ENCODE data around the gene UBE2D3. TPM values are rescaled to one million over a fixed set of nuclear protein-coding genes. Genes with fewer than 3 reads are reported as not detected.

UBE2D3 gene
- total RNA-seq, 1 experiment from 2014 or later: 235 TPM

- DNase-seq: no peak
- intact Hi-C loops (cut with micrococcal nuclease; ENCODE audit: unreplicated experiment): no loop called here
- BruUV-seq (replicated peaks): no TSS peak
- TF ChIP-seq CTCF (IDR thresholded peaks at IDR 0.05; ENCODE audit: unreplicated experiment): no peak
- H3K36me3 Mint-ChIP-seq (ENCODE audit: insufficient read depth, unreplicated experiment): no peaks in the 10 kb centered on the region
- peaks cover 12% of the 10 kb centered on the region for H3K4me1 Mint-ChIP-seq (ENCODE audit: low read depth, unreplicated experiment)
- CTCF ChIA-PET: no interaction called here
- H3K27ac Mint-ChIP-seq (ENCODE audit: unreplicated experiment): no peak overlapping the region
- H3K4me3 Mint-ChIP-seq (ENCODE audit: low read depth, unreplicated experiment): no peak overlapping the region
- H3K9me3 Mint-ChIP-seq (ENCODE audit: low read depth, unreplicated experiment): no peaks in the 10 kb centered on the region
- no peaks in the 10 kb centered on the region for H3K27me3 Mint-ChIP-seq (ENCODE audit: unreplicated experiment)
Observed at GRCh38 chr4:102774254-102774653, 53.1 kb downstream of the UBE2D3 start.

GRCh38 chr4:102772738-102773340 lies 54.5 kb downstream of the UBE2D3 start:
- DNase-seq: no peak
- intact Hi-C loops (cut with micrococcal nuclease; ENCODE audit: unreplicated experiment): no loop called here
- no peaks in the 10 kb centered on the region for H3K4me1 Mint-ChIP-seq (ENCODE audit: low read depth, unreplicated experiment)
- no peak overlapping the region for H3K27ac Mint-ChIP-seq (ENCODE audit: unreplicated experiment)
- no peak for TF ChIP-seq CTCF (IDR thresholded peaks at IDR 0.05; ENCODE audit: unreplicated experiment)
- H3K4me3 Mint-ChIP-seq (ENCODE audit: low read depth, unreplicated experiment): no peak overlapping the region
- CTCF ChIA-PET: no interaction called here
- H3K9me3 Mint-ChIP-seq (ENCODE audit: low read depth, unreplicated experiment): no peaks in the 10 kb centered on the region
- no TSS peak for BruUV-seq (replicated peaks)
- H3K36me3 Mint-ChIP-seq (ENCODE audit: insufficient read depth, unreplicated experiment): no peaks in the 10 kb centered on the region
- no peaks in the 10 kb centered on the region for H3K27me3 Mint-ChIP-seq (ENCODE audit: unreplicated experiment)

- no TSS peak for BruUV-seq (replicated peaks)
- no peak for TF ChIP-seq CTCF (IDR thresholded peaks at IDR 0.05; ENCODE audit: unreplicated experiment)
- CTCF ChIA-PET: no interaction called here
- no peak overlapping the region for H3K4me3 Mint-ChIP-seq (ENCODE audit: low read depth, unreplicated experiment)
- no peak for DNase-seq
- H3K27ac Mint-ChIP-seq (ENCODE audit: unreplicated experiment): no peak overlapping the region
- H3K36me3 Mint-ChIP-seq (ENCODE audit: insufficient read depth, unreplicated experiment): peaks cover 16% of the 10 kb centered on the region
- H3K9me3 Mint-ChIP-seq (ENCODE audit: low read depth, unreplicated experiment): no peaks in the 10 kb centered on the region
- no peaks in the 10 kb centered on the region for H3K27me3 Mint-ChIP-seq (ENCODE audit: unreplicated experiment)
- H3K4me1 Mint-ChIP-seq (ENCODE audit: low read depth, unreplicated experiment): peaks cover 5% of the 10 kb centered on the region
- intact Hi-C loops (cut with micrococcal nuclease; ENCODE audit: unreplicated experiment): no loop called here
Observed at GRCh38 chr4:102764901-102765300, 62.5 kb downstream of the UBE2D3 start.

GRCh38 chr4:102761906-102762305 lies 65.4 kb downstream of the UBE2D3 start:
- BruUV-seq (replicated peaks): no TSS peak
- no peak for DNase-seq
- H3K36me3 Mint-ChIP-seq (ENCODE audit: insufficient read depth, unreplicated experiment): peaks cover 20% of the 10 kb centered on the region
- no peaks in the 10 kb centered on the region for H3K9me3 Mint-ChIP-seq (ENCODE audit: low read depth, unreplicated experiment)
- no peaks in the 10 kb centered on the region for H3K27me3 Mint-ChIP-seq (ENCODE audit: unreplicated experiment)
- intact Hi-C loops (cut with micrococcal nuclease; ENCODE audit: unreplicated experiment): no loop called here
- peaks cover 25% of the 10 kb centered on the region for H3K4me1 Mint-ChIP-seq (ENCODE audit: low read depth, unreplicated experiment)
- peak overlapping the region; percentile 96 for H3K4me3 Mint-ChIP-seq (ENCODE audit: low read depth, unreplicated experiment)
- no peak for TF ChIP-seq CTCF (IDR thresholded peaks at IDR 0.05; ENCODE audit: unreplicated experiment)
- CTCF ChIA-PET: no interaction called here
- no peak overlapping the region for H3K27ac Mint-ChIP-seq (ENCODE audit: unreplicated experiment)
